ENCODE data around the gene FGD5.

The FGD5 gene

GRCh38 chr3:14935592-14936345 is 117.0 kb downstream of the FGD5 start:
- H4K20me1 ChIP-seq (ENCODE audit: insufficient read depth), result no peaks in the 10 kb centered on the region
- H3K27me3 ChIP-seq (ENCODE audit: insufficient read depth, low read depth), result no peaks in the 10 kb centered on the region
- H3K4me3 ChIP-seq (IDR thresholded peaks at IDR 0.05; ENCODE audit: insufficient read depth, low read depth, low read length), result no peak overlapping the region
- H2AFZ ChIP-seq (ENCODE audit: low read depth), result no peak overlapping the region
- no peaks in the 10 kb centered on the region for H3K36me3 ChIP-seq (ENCODE audit: insufficient read depth)
- H3K27ac ChIP-seq, result no peak overlapping the region
- no peak overlapping the region for H3K4me2 ChIP-seq
- no peak for TF ChIP-seq CTCF (conservative IDR thresholded peaks at IDR 0.05; ENCODE audit: low read depth, low read length)
- no peak overlapping the region for H3K9ac ChIP-seq
- no peaks in the 10 kb centered on the region for H3K4me1 ChIP-seq (ENCODE audit: low read depth, poor library complexity, severe bottlenecking)
- H3K79me2 ChIP-seq (ENCODE audit: insufficient read depth, low read depth), result no peaks in the 10 kb centered on the region

GRCh38 chr3:14938954-14939353 is 120.2 kb downstream of the FGD5 start:
- Histone ChIP-seq H3K4me1 (ENCODE audit: low read depth, poor library complexity, severe bottlenecking) (no peaks in the 10 kb centered on the region), H3K79me2 (ENCODE audit: insufficient read depth, low read depth) (no peaks in the 10 kb centered on the region), H3K4me3 (IDR thresholded peaks at IDR 0.05; ENCODE audit: insufficient read depth, low read depth, low read length) (no peak overlapping the region), H3K27ac (no peak overlapping the region), H2AFZ (ENCODE audit: low read depth) (no peak overlapping the region), H3K27me3 (ENCODE audit: insufficient read depth, low read depth) (no peaks in the 10 kb centered on the region), H3K4me2 (no peak overlapping the region), H3K9ac (no peak overlapping the region), H4K20me1 (ENCODE audit: insufficient read depth) (no peaks in the 10 kb centered on the region), H3K36me3 (ENCODE audit: insufficient read depth) (no peaks in the 10 kb centered on the region)
- no peak for TF ChIP-seq CTCF (conservative IDR thresholded peaks at IDR 0.05; ENCODE audit: low read depth, low read length)

GRCh38 chr3:14941871-14942270 is 123.1 kb downstream of the FGD5 start:
- no peaks in the 10 kb centered on the region for H3K27me3 ChIP-seq (ENCODE audit: insufficient read depth, low read depth)
- H3K36me3 ChIP-seq (ENCODE audit: insufficient read depth), result no peaks in the 10 kb centered on the region
- no peak overlapping the region for H3K27ac ChIP-seq
- no peak for TF ChIP-seq CTCF (conservative IDR thresholded peaks at IDR 0.05; ENCODE audit: low read depth, low read length)
- H2AFZ ChIP-seq (ENCODE audit: low read depth), result no peak overlapping the region
- no peak overlapping the region for H3K9ac ChIP-seq
- H3K4me2 ChIP-seq, result no peak overlapping the region
- H4K20me1 ChIP-seq (ENCODE audit: insufficient read depth), result no peaks in the 10 kb centered on the region
- H3K4me3 ChIP-seq (IDR thresholded peaks at IDR 0.05; ENCODE audit: insufficient read depth, low read depth, low read length), result no peak overlapping the region
- H3K4me1 ChIP-seq (ENCODE audit: low read depth, poor library complexity, severe bottlenecking), result peaks cover 9% of the 10 kb centered on the region
- H3K79me2 ChIP-seq (ENCODE audit: insufficient read depth, low read depth), result peaks cover 19% of the 10 kb centered on the region

- no peaks in the 10 kb centered on the region for H4K20me1 ChIP-seq (ENCODE audit: insufficient read depth)
- H3K27ac ChIP-seq, result no peak overlapping the region
- H3K27me3 ChIP-seq (ENCODE audit: insufficient read depth, low read depth), result no peaks in the 10 kb centered on the region
- H3K4me1 ChIP-seq (ENCODE audit: low read depth, poor library complexity, severe bottlenecking), result peaks cover 9% of the 10 kb centered on the region
- TF ChIP-seq CTCF (conservative IDR thresholded peaks at IDR 0.05; ENCODE audit: low read depth, low read length), result no peak
- no peaks in the 10 kb centered on the region for H3K36me3 ChIP-seq (ENCODE audit: insufficient read depth)
- no peak overlapping the region for H2AFZ ChIP-seq (ENCODE audit: low read depth)
- no peak overlapping the region for H3K4me3 ChIP-seq (IDR thresholded peaks at IDR 0.05; ENCODE audit: insufficient read depth, low read depth, low read length)
- H3K4me2 ChIP-seq, result no peak overlapping the region
- H3K79me2 ChIP-seq (ENCODE audit: insufficient read depth, low read depth), result peaks cover 19% of the 10 kb centered on the region
- H3K9ac ChIP-seq, result no peak overlapping the region
These were observed 124.3 kb downstream of the FGD5 start for GRCh38 chr3:14943042-14943441.
